ENCODE data around the gene ALK. TPM values are rescaled to one million over a fixed set of nuclear protein-coding genes. Genes with fewer than 3 reads are reported as not detected.

Gene ALK
- total and polyA plus RNA-seq, 12 donors, result 0.09 to 1.8 (median 0.53) TPM; not detected in 1

GRCh38 chr2:29864988-29865387 lies 56.4 kb downstream of the ALK start:
- intact Hi-C loops (cut with DNase I), result no loop called here
- no peaks in the 10 kb centered on the region for H3K4me1 ChIP-seq (replicated peaks in 1 of 2)
- H3K4me3 ChIP-seq, result no peak overlapping the region

GRCh38 chr2:29855924-29856639 lies 65.3 kb downstream of the ALK start:
- no peaks in the 10 kb centered on the region for H3K4me1 ChIP-seq (replicated peaks in 1 of 2)
- no peaks in the 10 kb centered on the region for H3K27me3 ChIP-seq
- H3K36me3 ChIP-seq (replicated peaks in 1 of 2), result no peaks in the 10 kb centered on the region
- no peak overlapping the region for H3K4me3 ChIP-seq
- intact Hi-C loops (cut with DNase I), result no loop called here
- TF ChIP-seq CTCF (IDR thresholded peaks at IDR 0.05) (no peak), POLR2A (IDR thresholded peaks at IDR 0.05) (no peak)
- WGBS, 4 donors, result 75 to 81% (median 79%) methylated on average over 7 of the region's 7 CpGs
- no peaks in the 10 kb centered on the region for H3K9me3 ChIP-seq (replicated peaks in 1 of 3)
- no peak for DNase-seq
- H3K27ac ChIP-seq, result no peak overlapping the region

More at GRCh38 chr2:29864988-29865387, 56.4 kb downstream of the ALK start:
- no peak for DNase-seq
- no peaks in the 10 kb centered on the region for H3K36me3 ChIP-seq (replicated peaks in 1 of 2)
- no peak for TF ChIP-seq POLR2A (IDR thresholded peaks at IDR 0.05)
- no peak for TF ChIP-seq CTCF (IDR thresholded peaks at IDR 0.05)
- no peaks in the 10 kb centered on the region for H3K27me3 ChIP-seq
- H3K27ac ChIP-seq, result no peak overlapping the region
- 0 to 4% (median 0%) methylated on average over 1 of the region's 1 CpG; no CpG with 5 or more reads in 1 of the 4 donors for WGBS, 4 donors
- no peaks in the 10 kb centered on the region for H3K9me3 ChIP-seq (replicated peaks in 1 of 3)

- H3K4me1 ChIP-seq (replicated peaks in 1 of 2), result no peaks in the 10 kb centered on the region
- intact Hi-C loops (cut with DNase I), result no loop called here
- TF ChIP-seq POLR2A (IDR thresholded peaks at IDR 0.05), result no peak
- TF ChIP-seq CTCF (IDR thresholded peaks at IDR 0.05), result no peak
- WGBS, 4 donors, result 86 to 87% (median 87%) methylated on average over 7 of the region's 7 CpGs
- no peak overlapping the region for H3K27ac ChIP-seq
- no peaks in the 10 kb centered on the region for H3K9me3 ChIP-seq (replicated peaks in 1 of 3)
- DNase-seq, result no peak
- no peak overlapping the region for H3K4me3 ChIP-seq
- no peaks in the 10 kb centered on the region for H3K36me3 ChIP-seq (replicated peaks in 1 of 2)
- no peaks in the 10 kb centered on the region for H3K27me3 ChIP-seq
Measured at GRCh38 chr2:29850794-29851193, 70.6 kb downstream of the ALK start.

- Histone ChIP-seq H3K4me1 (replicated peaks in 1 of 2) (no peaks in the 10 kb centered on the region), H3K27me3 (no peaks in the 10 kb centered on the region), H3K4me3 (no peak overlapping the region), H3K36me3 (replicated peaks in 1 of 2) (no peaks in the 10 kb centered on the region), H3K27ac (no peak overlapping the region), H3K9me3 (replicated peaks in 1 of 3) (no peaks in the 10 kb centered on the region)
- 53 to 66% (median 58%) methylated on average over 12 of the region's 12 CpGs for WGBS, 4 donors
- no peak for DNase-seq
- TF ChIP-seq POLR2A (IDR thresholded peaks at IDR 0.05) (no peak), CTCF (IDR thresholded peaks at IDR 0.05) (no peak)
- intact Hi-C loops (cut with DNase I), result loop anchor here in 1 of 2 donors (10.0 kb wide), 1 partner anchor 614 kb away; no protein-coding TSS in a partner anchor
Measured at GRCh38 chr2:29848566-29849310, 72.6 kb downstream of the ALK start.
